NCI-H2196 (cell line): ENCODE data around the gene TBC1D7.
"Not testable (repeated sequence)": the region's sequence is repeated elsewhere in the genome, so short reads cannot be mapped to it uniquely, and the experiment has no call there.

Source experiments
- DNase-seq: peaks from one replicate; lab custom pipeline; 2025; ENCODE audit not compliant: unreplicated experiment; lab: John Stamatoyannopoulos, UW

TBC1D7 gene

DNA sequence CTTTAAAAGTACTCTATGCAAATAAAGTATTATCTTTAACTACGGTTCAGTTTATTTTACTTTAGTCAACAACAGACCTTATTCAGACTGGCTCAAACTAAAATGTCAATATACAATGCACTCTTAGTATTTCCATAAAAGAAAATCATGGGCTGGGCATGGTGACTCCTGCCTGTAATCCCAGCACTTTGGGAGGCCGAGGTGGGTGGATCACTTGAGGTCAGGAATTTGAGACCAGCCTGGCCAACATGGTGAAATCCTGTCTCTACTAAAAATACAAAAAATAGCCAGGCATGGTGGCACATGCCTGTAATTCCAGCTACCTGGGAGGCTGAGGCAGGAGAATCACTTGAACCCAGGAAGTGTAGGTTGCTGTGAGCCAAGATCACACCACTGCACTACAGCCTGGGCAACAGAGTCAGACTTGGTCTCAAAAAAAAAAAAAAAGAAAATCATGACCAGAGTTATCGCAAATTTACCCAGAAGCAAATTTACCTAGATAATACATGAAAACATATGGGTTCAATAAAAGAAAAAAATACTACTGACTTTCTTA, 2.2 kb downstream of the TBC1D7 start:
- DNase-seq: not testable (repeated sequence)

DNA sequence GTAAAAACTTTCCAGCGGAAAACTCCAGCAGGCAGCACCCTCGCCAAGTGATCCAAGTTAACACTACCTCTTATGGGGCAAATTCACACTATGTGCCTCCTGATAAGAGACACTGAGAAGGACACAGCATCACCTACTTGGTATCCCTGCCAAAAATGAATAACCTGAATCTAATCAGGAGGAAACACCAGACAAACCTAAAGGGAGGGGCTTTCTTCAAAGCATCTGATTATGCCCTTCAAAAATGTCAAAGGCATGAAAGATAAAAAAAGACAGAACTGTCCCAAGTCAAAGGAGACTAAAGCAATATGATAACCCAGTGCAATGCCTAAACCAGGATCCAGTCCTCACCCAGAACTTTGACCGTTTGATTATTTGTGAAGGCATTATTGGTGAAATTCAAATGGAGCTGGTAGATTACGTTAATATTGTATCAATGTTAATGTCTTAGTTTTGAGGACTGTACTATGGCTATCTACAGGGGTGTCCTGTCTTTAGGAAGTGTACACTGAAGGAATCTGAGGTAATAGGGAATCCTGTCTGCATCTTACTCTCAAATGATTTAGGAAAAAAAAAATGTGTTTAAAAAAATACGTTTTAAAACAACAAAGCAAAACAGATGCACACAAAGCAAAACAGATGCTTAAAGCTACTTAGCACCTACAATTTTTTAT, 8.3 kb downstream of the TBC1D7 start:
- no peak for DNase-seq

DNA sequence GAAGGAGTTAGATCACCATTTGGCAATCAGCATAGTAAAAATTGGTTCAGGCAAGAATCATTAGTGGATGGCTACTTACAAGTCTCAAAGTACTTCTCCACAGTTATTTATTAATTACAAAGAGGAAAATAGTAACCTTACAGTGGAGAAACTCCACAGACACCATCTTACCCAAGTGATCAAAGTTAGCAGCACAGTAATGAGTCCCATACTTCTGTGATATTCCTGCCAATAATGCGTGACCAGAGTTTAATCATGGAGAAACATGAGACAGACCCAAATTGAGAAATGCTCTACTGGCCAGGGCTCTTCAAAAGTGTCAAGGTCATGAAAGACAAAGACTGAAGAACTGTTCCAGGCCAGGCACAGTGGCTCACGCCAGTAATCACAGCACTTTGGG, 9.5 kb downstream of the TBC1D7 start:
- DNase-seq: no peak

DNA sequence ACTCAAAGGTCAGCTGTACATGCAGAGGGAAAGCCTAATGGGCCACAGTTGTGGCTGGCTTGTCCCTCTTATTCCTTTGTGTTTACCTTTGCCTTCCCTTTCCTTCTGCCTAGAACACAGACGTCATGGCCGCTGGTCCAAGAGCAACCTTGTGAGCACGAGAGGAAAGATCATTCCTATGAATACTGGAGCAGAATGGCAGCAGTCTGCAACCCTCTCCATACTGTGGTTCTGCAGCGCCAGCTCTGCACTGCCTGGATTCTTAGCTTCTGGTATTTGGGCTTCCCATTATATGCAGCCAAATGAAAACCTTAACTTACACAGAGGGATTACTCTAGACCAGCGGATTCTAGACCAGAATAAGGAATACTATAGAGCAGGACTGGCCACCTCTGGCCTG, 12.4 kb downstream of the TBC1D7 start:
- no peak for DNase-seq

DNA sequence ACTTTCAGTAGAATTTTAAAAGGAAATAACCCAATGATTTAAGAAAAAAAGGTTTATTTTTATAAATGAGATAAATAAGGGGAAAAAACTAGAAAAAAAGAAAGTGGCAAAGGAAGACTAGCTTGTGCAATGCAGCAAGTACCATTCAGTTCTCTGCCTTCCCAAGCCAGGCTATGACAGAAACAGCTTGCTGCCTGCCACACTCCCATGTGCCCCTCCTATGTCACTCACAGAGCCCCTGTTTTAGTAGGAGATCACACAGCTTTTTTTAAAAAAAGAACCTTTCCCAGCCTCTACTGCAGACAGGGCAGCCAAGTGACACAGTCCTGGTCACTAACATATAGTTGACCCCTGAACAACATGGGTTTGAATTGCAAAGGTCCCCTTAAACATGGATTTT, 13.5 kb downstream of the TBC1D7 start:
- DNase-seq: no peak

DNA sequence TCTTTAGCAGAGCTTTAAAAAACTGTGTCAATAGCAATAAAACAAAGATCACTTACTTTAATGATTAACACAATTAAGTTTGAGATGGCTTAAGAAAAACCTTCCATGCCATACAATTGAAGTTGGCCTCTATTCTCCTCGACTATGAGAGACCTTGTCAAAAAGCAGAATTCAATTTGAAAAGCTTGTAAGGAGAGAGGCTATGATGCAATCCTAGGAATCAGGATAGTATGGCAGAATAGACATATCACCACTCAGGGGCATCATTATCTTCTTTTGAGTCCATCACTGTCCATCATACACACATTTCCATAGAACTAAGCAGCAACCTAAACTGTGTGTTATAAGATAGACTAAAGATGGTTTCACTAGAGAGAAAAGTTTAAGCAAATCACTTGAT, 17.2 kb downstream of the TBC1D7 start:
- DNase-seq: no peak

DNA sequence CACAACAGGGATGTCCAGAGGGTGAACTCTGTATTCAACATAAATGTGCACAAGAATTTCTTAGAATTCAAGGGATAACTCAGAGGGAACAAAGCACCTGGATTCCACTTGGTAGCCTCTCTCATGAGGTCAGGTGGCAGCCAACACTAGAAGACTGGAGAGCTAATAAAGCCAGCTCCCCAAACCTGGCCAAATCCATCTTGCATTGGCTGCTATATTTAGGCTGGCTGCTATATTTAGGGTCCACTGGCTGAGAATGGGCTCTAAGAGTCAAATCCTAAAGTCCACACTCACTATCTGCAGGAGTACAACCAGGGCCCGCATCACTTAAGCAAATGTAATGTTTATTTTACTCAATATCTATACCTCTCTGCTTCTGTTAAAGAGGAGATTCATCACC, 20.0 kb downstream of the TBC1D7 start:
- DNase-seq: no peak

DNA sequence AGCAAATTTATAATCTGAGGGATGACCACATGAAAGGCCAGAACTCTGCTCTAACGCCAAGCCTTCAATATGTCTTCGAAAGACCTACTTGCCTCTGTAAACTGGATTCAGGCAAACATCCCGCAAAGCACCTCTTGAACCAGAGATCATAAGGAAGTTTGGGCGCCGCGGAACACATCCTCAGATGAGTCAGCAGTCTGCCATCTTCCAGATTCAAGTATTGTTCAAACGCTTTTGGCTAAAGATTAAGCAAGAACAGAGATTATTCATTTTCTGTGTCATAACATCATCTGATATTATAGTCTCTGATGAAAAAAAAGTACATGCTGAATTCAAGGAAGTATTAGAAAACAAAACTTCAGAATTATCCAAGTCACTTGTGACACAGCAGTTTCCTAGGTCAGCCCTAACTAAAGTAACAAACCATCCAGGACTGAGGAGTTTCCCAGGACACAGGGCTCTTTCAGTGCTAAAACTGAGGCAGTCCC, 20.8 kb downstream of the TBC1D7 start:
- no peak for DNase-seq

DNA sequence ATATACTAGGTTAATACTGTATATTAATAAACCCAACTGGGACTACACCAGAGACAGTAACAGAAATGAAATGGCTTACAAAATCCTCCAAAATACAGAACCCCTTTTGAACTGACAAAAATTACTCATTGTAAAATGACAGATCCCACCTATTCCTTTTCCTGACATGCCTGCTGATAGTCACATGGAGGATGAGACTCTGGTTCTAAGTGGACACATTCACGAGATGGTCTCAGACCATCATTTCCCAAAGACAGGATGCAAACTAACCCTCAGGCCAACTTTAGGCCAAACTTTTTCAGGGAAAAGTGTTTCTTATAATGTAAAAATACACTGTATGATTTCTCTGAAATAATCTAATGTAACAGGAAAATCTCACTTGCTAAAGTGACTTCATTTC, 22.5 kb downstream of the TBC1D7 start:
- DNase-seq: no peak

DNA sequence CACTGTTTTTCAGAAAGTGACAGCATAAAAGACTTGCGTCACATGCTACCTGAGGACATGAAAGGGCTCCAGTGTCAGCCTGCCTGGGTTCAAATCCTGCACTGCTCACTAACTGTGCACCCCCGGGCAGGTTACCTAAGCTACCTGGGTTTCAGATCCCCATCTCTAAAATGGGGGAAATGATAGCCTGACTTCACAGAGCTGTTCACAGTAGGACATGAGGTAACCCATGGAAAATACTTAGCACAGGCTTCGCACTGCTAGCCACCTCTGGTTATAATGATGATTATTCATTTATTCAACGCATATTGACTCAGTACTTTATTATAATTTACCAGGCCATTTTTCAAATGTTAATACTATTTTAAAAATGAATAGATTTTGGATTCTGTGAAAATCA, 23.0 kb downstream of the TBC1D7 start:
- DNase-seq: no peak

DNA sequence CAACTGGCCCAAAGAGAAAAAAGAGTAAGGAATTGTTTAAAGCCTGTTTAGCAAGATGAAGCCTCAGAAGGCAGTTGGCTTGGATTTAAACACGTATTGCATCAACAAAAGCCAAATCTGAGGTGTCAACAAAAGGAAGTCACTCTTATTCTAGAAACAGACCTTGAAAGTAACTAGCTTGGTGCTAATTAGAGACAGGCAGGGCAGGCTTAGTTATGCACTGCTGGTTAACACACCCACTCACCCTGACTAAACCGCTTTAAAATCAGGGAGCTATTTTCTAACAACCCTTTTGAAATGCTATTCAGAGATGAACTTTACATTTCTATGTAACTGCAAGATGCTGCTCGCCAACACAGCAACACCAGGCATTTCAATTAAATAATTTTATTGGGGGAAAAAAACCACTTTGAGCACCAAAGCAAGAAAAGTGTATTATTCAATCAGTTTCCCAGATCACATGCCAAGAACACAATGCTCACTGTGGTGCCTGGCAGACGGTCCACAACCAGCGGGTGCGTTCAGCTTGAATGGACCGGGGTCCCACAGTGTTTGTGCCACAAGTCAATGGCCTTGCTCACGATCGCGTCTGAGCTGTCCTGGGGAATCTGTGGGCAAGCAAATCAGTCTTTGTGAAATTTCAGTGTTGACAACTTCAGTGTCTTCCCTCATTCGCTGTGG, 23.6 kb downstream of the TBC1D7 start:
- DNase-seq: no peak

DNA sequence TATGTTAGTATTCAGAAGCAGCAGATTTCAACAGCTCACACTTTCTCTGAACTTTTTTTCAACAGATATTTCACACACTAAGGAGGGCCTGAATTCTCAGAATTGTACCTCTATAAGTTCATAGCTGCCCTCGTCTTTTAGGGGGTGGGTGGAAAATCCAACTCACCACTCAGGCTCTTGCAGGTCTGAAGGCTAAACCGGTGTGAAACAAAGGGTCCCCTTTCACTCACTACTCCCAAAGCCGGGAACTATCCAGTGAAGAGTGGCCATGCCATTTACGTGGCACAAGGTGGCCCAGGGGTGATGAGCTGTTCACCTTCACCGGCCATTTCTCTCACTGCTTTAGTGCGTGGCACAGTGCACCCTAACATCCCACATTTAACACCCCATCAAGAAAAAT, 24.2 kb downstream of the TBC1D7 start:
- no peak for DNase-seq

DNA sequence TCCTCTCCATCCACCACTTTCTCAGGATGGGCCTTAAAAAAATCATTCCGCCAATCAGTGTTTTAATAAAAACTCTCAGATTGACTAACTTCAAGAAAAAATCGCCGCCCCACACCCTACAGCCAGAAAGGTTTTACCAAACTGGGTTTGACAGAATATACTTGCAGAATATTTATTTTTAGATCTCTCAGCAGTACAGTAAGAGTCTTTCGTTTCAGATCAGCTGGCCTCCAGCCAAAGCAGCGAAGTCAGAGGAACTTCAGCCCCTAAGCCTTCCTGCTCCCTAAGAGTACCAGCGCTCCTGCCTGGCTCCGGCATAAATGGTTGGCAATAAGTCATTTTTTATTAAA, 24.7 kb downstream of the TBC1D7 start:
- peak; percentile 48 for DNase-seq

DNA sequence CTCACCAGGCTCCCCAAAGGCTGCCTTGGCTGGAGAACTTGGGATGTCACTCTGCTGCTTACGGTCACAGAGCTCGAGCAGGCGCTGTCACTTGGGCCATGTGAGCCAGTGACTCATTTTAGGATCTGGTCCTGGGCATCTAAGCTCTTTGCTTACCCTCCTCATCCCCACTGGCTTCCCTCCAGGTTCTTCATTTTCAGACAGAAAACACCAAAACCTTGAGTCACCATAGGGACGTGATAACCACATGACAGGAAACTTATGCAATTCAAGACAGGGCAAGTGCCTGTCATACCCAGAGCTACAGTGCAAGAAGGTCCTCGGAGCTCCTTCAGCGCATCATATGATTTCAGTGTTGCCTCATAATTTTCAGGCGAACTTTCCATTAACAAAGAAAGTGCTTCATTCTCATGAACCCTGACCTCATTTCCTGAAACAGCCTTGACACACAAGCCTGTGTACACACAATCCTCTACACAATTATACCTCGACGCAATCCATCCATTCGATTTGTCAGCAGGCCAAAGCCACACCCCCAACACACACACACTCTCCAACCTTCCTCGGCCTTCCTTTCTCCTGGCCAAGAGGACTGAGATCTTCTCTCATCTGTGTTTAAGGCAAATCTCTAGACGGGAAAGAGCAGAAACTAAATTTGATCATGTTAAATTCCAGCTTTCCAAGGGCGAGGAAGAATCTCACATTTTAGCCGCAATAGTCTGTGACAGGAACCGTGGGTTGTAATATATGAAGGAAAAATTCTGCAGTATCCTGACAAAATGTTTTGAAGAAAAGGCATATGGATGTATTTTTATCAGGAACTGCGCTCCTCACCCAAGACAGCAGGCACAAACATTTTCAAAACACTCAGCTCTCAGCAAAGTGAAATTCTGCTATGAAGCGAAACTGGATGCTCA, 25.3 kb downstream of the TBC1D7 start:
- DNase-seq: peak; percentile 66

DNA sequence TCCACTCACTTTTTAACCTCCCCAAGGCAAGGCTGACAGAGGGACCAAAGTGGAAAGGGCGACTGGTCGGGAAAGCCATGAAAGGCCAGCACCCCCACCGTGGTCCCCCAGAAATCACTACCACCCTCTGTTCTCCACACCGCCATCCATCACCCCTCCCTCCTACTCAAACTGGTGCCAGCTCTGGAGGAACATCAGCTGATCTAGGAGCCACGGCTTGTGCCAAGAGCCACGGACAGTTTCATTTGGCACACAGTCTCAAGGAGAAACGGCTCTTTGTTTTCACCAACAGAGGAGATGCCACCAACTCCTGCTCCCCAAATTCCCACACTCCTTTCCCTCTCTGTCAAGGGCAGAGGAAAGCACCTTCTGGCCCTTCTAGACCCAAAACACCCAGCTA, 26.0 kb downstream of the TBC1D7 start:
- DNase-seq: no peak

DNA sequence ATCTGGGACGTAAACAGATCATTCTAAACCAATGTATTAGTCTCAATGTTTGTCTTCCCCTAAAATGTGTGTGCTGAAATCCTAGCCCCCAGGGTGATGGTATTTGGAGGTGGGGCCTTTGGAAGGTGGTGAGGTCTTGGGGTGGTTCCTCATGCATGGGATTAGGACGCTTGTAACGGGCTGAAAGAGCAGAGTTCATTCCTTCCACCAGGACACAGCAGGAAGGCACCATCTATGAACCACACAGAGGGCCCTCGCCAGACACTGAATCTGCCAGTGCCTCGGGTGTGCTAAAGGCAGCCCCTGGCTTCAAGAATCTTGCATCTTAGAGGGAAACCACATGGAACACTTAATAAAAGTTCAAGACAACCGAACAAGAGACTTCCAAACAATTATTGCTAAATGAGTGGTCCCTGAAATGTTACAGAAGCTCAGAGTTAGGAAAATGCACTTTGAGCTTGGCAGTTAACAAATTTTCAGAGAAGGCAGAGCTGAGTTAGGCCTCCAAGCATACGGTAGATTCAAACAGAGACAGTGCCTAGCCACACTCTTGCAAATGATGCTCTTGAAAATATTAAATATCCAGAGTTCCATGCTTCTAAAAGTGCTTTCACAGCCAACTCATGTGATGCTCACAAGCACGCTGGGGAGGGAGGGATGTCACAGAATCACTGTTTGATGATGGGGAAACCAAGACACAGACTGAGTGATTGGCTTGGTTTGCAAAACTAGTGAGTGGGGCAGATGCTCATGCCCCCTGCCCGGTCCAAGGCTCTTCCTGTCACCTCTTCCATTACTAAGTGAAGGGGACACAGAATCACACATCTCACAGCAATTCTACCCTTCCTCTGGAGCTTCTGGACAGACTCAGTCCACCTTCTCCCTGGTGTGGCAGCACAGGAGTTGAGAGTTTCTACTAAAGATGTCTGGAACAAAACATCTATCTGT, 27.4 kb downstream of the TBC1D7 start:
- no peak for DNase-seq

DNA sequence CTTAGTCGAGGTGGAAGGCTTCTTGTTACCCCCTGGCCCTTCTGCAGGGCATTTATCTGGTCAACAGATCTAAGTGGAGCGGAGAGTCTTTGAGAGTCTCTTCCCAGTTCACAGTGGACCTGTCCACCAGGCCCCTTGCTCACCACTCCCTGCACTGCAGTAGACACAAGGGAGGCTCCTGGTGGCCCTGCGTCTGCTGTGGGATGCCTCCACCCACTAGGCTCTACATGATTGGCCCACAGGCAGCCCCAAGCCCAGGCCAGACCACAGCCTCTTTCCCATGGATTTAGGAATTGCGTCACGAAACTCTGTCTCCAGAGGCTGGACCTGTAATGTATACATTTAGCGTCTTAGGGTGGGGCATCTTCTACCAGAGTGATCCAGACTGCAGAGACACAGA, 28.4 kb downstream of the TBC1D7 start:
- no peak for DNase-seq

DNA sequence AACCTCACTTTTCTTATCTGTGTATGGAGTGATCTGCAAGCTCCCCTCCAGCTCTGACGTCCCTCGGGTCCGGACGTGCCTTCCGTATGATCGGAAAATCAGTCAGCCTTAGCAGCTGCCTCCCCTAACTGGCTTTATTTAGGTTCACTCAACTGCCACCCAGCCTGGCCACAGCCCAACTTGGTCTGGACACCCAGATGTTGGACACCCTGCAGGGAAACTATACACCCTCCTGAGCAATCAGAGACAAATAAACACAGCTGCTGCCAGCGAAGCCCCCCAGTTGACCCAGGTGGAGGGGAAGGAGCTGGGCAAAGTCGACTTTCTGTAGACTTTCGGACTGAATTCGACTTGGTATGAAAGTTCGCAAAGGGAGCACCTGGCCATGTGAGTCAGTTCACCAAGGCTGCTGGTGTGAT, 28.9 kb downstream of the TBC1D7 start:
- no peak for DNase-seq

DNA sequence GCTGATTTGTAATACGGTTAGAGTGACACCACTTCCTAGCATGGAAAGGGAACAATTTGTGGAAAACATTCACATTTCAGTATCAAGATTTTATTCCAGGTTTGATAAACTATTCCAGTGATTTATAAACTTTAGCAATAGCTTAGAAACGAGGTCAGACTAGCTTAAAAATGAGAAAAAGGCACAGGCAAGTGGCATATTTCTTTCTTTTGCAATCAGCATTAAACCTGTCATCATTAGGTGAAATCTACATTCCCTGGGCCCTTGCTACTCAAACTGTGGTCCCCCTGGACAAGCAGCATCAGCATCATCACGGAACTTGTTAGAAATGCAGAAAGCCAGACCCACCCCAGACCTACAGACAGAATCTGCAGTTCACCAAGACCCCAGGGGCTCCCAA, 29.9 kb downstream of the TBC1D7 start:
- no peak for DNase-seq

DNA sequence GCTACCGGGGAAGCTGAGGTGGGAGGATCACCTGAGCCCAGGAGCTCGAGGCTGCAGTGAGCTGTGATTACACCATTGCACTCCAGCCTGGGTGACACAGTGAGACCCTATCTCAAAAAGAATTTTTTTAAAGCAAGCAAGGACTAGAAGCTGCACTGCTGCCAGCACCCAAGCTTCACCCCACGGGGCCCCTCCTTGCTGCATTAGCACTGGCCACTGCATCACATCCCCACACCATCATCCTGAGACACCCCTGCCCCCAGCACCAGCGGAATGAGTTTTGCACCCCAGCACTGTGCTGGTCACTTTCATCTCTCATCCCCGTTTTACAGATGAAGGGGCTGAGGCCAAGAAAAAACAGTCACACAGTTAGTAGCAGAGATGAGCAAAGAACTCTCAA, 30.9 kb downstream of the TBC1D7 start:
- DNase-seq: no peak
